Hepatocyte (in vitro differentiated cells): ENCODE data around the gene ATP5MK.

Experiments
- CTCF ChIP-seq: fragments of 200-600 bp; sonication (generic); IDR thresholded peaks from 2 replicates; pipeline ENCODE4 v1.5.1; 2016; ENCODE audit warnings: antibody characterized with exemption, mild to moderate bottlenecking; ENCODE audit not compliant: poor library complexity
- EZH2 ChIP-seq: fragments of 200-600 bp; sonication (generic); IDR thresholded peaks from 2 replicates; pipeline ENCODE4 v1.6.1; 2016; ENCODE audit warnings: antibody characterized with exemption, mild to moderate bottlenecking, borderline replicate concordance
- EZH2phosphoT487 ChIP-seq: fragments of 200-600 bp; sonication (generic); IDR thresholded peaks from one replicate; pipeline ENCODE4 v1.6.1; 2018; ENCODE audit warnings: antibody characterized with exemption, mild to moderate bottlenecking, low read depth, moderate library complexity; ENCODE audit not compliant: unreplicated experiment, severe bottlenecking

GRCh38 chr10:103395754-103396066 lies 565 bp downstream of the ATP5MK start:
- TF ChIP-seq CTCF (no peak), EZH2 (no peak), EZH2phosphoT487 (no peak)
